Esophagus squamous epithelium (tissue), 5 donors: ENCODE measurements around the gene SIAH3. TPM values are rescaled to one million over a fixed set of nuclear protein-coding genes. Genes with fewer than 3 reads are reported as not detected.

ENCODE experiments used
- DNase-seq: peaks from one replicate; lab custom pipeline; 2025; lab: John Stamatoyannopoulos, UW
- H3K27ac ChIP-seq, 4 donors: fragments of 200-600 bp; sonication (generic); one replicate each; pipeline ENCODE4 v1.5.1; 2016 to 2019; ENCODE audit warnings: mild to moderate bottlenecking in 1 of 4
- H3K27me3 ChIP-seq, 4 donors: fragments of 200-600 bp; sonication (generic); 1 replicate in 3 of 4; 2 replicates in 1 of 4; pipeline versions ENCODE4 v1.5.1 to v1.6.0; 2017 to 2021; ENCODE audit warnings: antibody characterized with exemption in 1 of 4
- H3K36me3 ChIP-seq, 3 donors: fragments of 200-600 bp; sonication (generic); one replicate each; pipeline ENCODE4 v1.5.1; 2016 to 2019
- H3K4me1 ChIP-seq, 3 donors: fragments of 200-600 bp; sonication (generic); one replicate each; pipeline ENCODE4 v1.5.1; 2017 to 2019
- H3K4me3 ChIP-seq, 4 donors: fragments of 200-600 bp; sonication (generic); 1 replicate in 3 of 4; 2 replicates in 1 of 4; pipeline ENCODE4 v1.5.1; 2016 to 2019; ENCODE audit warnings: mild to moderate bottlenecking in 2 of 4, moderate library complexity in 1 of 4
- H3K9me3 ChIP-seq, 3 donors: fragments of 200-600 bp; sonication (generic); one replicate each; pipeline ENCODE4 v1.5.1; 2016 to 2019
- POLR2A ChIP-seq, 4 donors: fragments of 450-650 bp; IDR thresholded peaks; one replicate each; pipeline ENCODE4 v1.6.1; 2017; ENCODE audit warnings: antibody characterized with exemption in 4 of 4, mild to moderate bottlenecking in 4 of 4, moderate library complexity in 3 of 4
- WGBS, 2 donors: methylation state at CpG; one replicate each; pipeline ENCODE4 v1.1.5; 2018; 5-methylcytosine and 5-hydroxymethylcytosine counted together
- intact Hi-C: fragments of 100-400 bp; cut with DNase I; formaldehyde crosslinking; loops from one replicate; pipeline ENCODE4 v1.15.0; 2022
- total RNA-seq, 4 donors: library from RNA; depleted of rRNA; stranded (reverse); fragments of >200 nt; gene quantifications; one replicate each; pipeline ENCODE4 v1.1.0, GENCODE V29; 2016
- TF ChIP-seq, protein P1 (sequence below), 6 experiments: fragments of 450-650 bp in 4 of 6; fragments of 200-600 bp in 2 of 6; sonication (generic) in 2 of 6; IDR thresholded peaks; one replicate each; pipeline ENCODE4 v1.5.1; 2016 to 2019; ENCODE audit warnings: antibody characterized with exemption in 6 of 6, mild to moderate bottlenecking in 4 of 6, moderate library complexity in 4 of 6
- donor health status: DM: yes; HTN: yes; CAD: no.

SIAH3 gene
- total RNA-seq, 4 donors from 2014 or later, result 0.09 TPM; not detected in 3

- no peaks in the 10 kb centered on the region for H3K9me3 ChIP-seq
- WGBS, 2 donors, result 54 to 71% methylated on average over 2 of the region's 2 CpGs
- no peaks in the 10 kb centered on the region for H3K36me3 ChIP-seq
- no peak for DNase-seq
- no peak overlapping the region for H3K4me3 ChIP-seq
- no peaks in the 10 kb centered on the region for H3K4me1 ChIP-seq
- H3K27ac ChIP-seq, result no peak overlapping the region
- intact Hi-C loops, result no loop called here
- no peaks in the 10 kb centered on the region for H3K27me3 ChIP-seq
- TF ChIP-seq POLR2A (IDR thresholded peaks at IDR 0.05), result no peak
- TF ChIP-seq, protein P1, sequence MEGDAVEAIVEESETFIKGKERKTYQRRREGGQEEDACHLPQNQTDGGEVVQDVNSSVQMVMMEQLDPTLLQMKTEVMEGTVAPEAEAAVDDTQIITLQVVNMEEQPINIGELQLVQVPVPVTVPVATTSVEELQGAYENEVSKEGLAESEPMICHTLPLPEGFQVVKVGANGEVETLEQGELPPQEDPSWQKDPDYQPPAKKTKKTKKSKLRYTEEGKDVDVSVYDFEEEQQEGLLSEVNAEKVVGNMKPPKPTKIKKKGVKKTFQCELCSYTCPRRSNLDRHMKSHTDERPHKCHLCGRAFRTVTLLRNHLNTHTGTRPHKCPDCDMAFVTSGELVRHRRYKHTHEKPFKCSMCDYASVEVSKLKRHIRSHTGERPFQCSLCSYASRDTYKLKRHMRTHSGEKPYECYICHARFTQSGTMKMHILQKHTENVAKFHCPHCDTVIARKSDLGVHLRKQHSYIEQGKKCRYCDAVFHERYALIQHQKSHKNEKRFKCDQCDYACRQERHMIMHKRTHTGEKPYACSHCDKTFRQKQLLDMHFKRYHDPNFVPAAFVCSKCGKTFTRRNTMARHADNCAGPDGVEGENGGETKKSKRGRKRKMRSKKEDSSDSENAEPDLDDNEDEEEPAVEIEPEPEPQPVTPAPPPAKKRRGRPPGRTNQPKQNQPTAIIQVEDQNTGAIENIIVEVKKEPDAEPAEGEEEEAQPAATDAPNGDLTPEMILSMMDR (IDR thresholded peaks at IDR 0.05), result peak in 1 of 6 experiments; percentile 17
These were observed 33.7 kb downstream of the SIAH3 start for GRCh38 chr13:45817833-45818232.

DNA sequence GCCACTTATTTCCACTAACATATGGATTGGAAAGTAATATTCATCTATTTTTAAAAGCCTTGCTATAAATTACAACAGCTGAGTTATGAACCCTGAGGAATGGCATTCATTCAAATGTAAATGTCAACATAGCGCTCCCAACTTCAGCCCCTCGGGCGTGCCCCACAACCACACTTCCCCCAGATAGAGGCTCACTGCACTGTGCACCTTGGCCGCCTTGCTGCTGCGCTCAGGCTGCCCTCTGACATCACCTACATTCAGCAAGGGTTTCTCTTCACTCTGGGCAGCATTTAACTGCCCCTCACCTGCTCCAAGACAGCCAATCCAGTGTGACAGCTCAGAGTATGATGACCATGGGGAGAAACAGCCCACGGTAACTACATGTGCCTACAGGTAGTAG, 35.1 kb downstream of the SIAH3 start:
- Histone ChIP-seq H3K27ac (no peak overlapping the region), H3K4me1 (no peaks in the 10 kb centered on the region), H3K9me3 (no peaks in the 10 kb centered on the region), H3K27me3 (no peaks in the 10 kb centered on the region), H3K36me3 (no peaks in the 10 kb centered on the region), H3K4me3 (no peak overlapping the region)
- 87 to 92% methylated on average over 6 of the region's 6 CpGs for WGBS, 2 donors
- intact Hi-C loops, result no loop called here
- TF ChIP-seq, protein P1 (IDR thresholded peaks at IDR 0.05), result no peak
- no peak for TF ChIP-seq POLR2A (IDR thresholded peaks at IDR 0.05)
- DNase-seq, result no peak

GRCh38 chr13:45812695-45813372, 38.7 kb downstream of the SIAH3 start:
- H3K4me3 ChIP-seq, result no peak overlapping the region
- H3K27ac ChIP-seq, result no peak overlapping the region
- DNase-seq, result no peak
- no peaks in the 10 kb centered on the region for H3K9me3 ChIP-seq
- TF ChIP-seq POLR2A (IDR thresholded peaks at IDR 0.05), result no peak
- TF ChIP-seq, protein P1 (IDR thresholded peaks at IDR 0.05), result no peak
- no peaks in the 10 kb centered on the region for H3K27me3 ChIP-seq
- no peaks in the 10 kb centered on the region for H3K36me3 ChIP-seq
- WGBS, 2 donors, result 46 to 66% methylated on average over 3 to 5 of the region's 6 CpGs
- no peaks in the 10 kb centered on the region for H3K4me1 ChIP-seq
- intact Hi-C loops, result no loop called here

DNA sequence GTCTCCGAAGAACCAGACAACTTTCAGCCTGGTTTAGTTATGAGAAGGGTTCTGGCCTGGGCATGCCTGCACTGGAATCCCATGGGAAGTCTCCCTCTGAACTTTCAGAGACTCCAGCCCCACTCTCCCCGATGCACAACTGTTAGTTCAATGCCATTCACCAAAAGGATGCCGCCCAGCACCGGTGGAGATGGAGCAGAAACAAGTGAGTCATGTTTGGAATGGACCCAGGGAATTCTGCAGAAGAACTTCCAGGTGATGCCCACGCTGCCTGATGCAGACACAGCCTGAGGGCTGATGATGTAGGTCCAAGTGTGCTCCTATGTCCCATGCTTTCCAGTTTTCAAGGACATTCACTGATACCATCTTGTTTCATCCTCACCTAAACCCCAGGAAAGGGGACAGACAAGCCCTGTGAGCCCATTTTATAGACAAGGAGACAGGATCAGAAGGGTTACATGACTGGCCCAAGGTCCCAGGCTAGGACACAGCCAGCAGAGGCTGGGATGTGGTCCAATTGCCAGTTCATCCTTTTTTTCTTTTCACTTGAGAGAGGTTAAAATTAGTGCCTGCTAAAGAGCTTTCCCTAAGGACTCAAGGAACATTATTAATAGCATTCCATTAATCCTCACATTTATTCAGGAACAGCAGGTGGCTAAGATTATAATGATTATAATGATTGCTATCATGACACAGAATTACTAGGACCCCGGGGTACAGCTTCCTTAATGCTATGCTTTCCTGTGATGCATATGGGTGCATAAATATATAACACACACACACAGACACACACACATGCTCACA, 39.5 kb downstream of the SIAH3 start:
- H3K27me3 ChIP-seq, result no peaks in the 10 kb centered on the region
- intact Hi-C loops, result no loop called here
- no peaks in the 10 kb centered on the region for H3K36me3 ChIP-seq
- TF ChIP-seq, protein P1 (IDR thresholded peaks at IDR 0.05), result no peak
- no peak for TF ChIP-seq POLR2A (IDR thresholded peaks at IDR 0.05)
- no peak for DNase-seq
- no peaks in the 10 kb centered on the region for H3K9me3 ChIP-seq
- H3K27ac ChIP-seq, result no peak overlapping the region
- 44 to 50% methylated on average over 6 of the region's 6 CpGs for WGBS, 2 donors
- no peak overlapping the region for H3K4me3 ChIP-seq
- H3K4me1 ChIP-seq, result no peaks in the 10 kb centered on the region

- intact Hi-C loops, result no loop called here
- TF ChIP-seq, protein P1 (IDR thresholded peaks at IDR 0.05), result no peak
- no peak for TF ChIP-seq POLR2A (IDR thresholded peaks at IDR 0.05)
- WGBS, 2 donors, result 42 to 52% methylated on average over 4 to 6 of the region's 7 CpGs
- Histone ChIP-seq H3K27ac (no peak overlapping the region), H3K36me3 (no peaks in the 10 kb centered on the region), H3K4me3 (no peak overlapping the region), H3K4me1 (no peaks in the 10 kb centered on the region), H3K27me3 (no peaks in the 10 kb centered on the region), H3K9me3 (no peaks in the 10 kb centered on the region)
- no peak for DNase-seq
These were observed 41.7 kb downstream of the SIAH3 start for GRCh38 chr13:45809801-45810394.
